ENCODE measurements around the gene TLCD3B. TPM values are rescaled to one million over a fixed set of nuclear protein-coding genes. Genes with fewer than 3 reads are reported as not detected.

The TLCD3B gene
- total RNA-seq, 4 donors from 2014 or later = not detected

DNA sequence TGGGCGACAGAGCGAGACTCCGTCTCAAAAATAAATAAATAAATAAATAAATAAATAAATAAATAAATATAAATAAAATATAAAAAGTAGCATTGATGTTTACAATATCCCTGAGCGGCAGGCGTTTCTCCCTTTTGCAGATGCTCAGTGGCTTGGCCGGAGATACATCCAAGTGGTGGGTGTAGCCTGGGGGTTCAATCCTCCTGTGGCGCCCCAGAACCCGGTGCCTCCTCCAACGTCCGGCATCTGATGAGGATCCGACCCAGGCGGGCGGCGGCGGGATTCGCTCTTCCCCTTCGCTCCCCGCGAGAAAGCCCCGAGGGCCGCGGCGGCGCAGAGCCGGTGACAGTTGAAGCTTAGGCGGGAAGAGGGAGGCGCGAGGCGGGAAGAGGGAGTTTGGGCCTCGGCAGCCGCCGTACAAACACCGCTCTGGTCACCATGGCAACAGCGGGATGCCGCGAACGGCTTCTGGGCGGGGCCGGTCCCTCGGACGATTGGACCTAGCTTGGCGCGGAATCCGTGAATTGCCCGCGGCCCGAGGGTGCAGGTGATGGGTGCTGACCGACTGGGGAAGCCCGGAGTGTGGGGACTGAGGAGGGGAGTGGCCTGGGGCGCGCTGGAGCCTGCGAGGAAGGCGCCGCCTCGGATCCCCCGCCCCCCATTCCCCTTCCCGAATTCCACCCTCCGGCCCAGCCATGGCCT, 21.8 kb upstream of the TLCD3B start:
- WGBS, 2 donors = 4 to 6% methylated on average over 43 to 57 of the region's 58 CpGs
- H3K27me3 ChIP-seq = no peaks in the 10 kb centered on the region
- H3K4me1 ChIP-seq = peaks cover 0 to 26% (median 13%) of the 10 kb centered on the region in 4 donors
- H3K4me3 ChIP-seq = peak overlapping the region; percentile 45 to 71 (median 58)
- TF ChIP-seq, protein P1, sequence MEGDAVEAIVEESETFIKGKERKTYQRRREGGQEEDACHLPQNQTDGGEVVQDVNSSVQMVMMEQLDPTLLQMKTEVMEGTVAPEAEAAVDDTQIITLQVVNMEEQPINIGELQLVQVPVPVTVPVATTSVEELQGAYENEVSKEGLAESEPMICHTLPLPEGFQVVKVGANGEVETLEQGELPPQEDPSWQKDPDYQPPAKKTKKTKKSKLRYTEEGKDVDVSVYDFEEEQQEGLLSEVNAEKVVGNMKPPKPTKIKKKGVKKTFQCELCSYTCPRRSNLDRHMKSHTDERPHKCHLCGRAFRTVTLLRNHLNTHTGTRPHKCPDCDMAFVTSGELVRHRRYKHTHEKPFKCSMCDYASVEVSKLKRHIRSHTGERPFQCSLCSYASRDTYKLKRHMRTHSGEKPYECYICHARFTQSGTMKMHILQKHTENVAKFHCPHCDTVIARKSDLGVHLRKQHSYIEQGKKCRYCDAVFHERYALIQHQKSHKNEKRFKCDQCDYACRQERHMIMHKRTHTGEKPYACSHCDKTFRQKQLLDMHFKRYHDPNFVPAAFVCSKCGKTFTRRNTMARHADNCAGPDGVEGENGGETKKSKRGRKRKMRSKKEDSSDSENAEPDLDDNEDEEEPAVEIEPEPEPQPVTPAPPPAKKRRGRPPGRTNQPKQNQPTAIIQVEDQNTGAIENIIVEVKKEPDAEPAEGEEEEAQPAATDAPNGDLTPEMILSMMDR (IDR thresholded peaks at IDR 0.05) = peak in 1 of 5 experiments; percentile 38
- TF ChIP-seq EP300 (IDR thresholded peaks at IDR 0.05) = peak; percentile 71 to 89
- no peak for TF ChIP-seq POLR2A (IDR thresholded peaks at IDR 0.05)
- no peaks in the 10 kb centered on the region for H3K36me3 ChIP-seq
- peak; percentile 88 to 91 for DNase-seq (ENCODE audit: low spot score in 2 of 2)
- H3K27ac ChIP-seq = peak overlapping the region in 1 of 4 donors; percentile 62
- no peaks in the 10 kb centered on the region for H3K9me3 ChIP-seq

DNA sequence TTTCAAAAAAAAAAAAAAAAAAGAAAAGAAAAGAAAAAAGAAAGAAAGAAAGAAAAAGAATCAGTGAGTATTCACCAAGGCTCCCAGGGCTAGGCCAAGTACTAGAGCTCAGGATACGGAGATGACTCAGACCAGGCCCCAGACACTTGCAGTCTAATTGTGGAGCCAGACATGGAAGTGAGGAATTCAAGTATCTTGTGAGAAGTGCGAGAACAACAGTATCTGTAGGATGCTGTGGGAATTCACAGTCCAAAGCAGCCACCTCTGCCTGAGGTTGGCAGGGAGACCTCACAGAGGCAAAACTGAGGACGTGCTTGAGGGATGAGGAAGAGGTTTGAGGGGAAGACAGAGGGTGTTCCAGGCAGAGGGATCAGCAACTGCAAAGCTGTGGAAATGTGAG, 20.4 kb upstream of the TLCD3B start:
- DNase-seq (ENCODE audit: low spot score in 2 of 2) = no peak
- Histone ChIP-seq H3K27me3 (no peaks in the 10 kb centered on the region), H3K4me3 (no peak overlapping the region), H3K36me3 (no peaks in the 10 kb centered on the region), H3K9me3 (no peaks in the 10 kb centered on the region), H3K4me1 (peaks cover 0 to 26% (median 13%) of the 10 kb centered on the region in 4 donors), H3K27ac (no peak overlapping the region)
- 81 to 89% methylated on average over 3 of the region's 3 CpGs for WGBS, 2 donors
- no peak for TF ChIP-seq POLR2A (IDR thresholded peaks at IDR 0.05)
- no peak for TF ChIP-seq EP300 (IDR thresholded peaks at IDR 0.05)
- TF ChIP-seq, protein P1 (IDR thresholded peaks at IDR 0.05) = no peak

DNA sequence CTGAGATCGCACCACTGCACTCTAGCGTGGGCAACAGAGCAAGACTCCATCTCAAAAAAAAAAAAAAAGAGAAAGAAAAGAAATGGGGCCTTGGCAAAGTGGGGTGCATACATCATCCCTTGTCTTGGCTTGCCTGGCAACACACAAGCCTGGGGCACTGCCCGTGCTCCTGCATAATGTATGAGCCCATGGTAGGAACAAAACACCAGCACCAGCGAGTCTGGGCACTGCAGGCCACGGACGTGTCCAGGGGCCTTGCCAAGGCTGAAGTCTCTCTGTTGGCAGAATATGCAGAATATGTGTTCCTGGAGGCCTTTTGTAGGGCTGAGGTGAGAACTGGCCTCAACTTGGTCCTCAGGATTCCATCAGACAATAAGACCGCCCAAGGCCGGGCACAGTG, 18.8 kb upstream of the TLCD3B start:
- 90 to 91% methylated on average over 8 of the region's 8 CpGs for WGBS, 2 donors
- H3K4me1 ChIP-seq = peaks cover 0 to 24% (median 13%) of the 10 kb centered on the region in 4 donors
- no peak for DNase-seq (ENCODE audit: low spot score in 2 of 2)
- no peaks in the 10 kb centered on the region for H3K27me3 ChIP-seq
- no peak overlapping the region for H3K4me3 ChIP-seq
- TF ChIP-seq, protein P1 (IDR thresholded peaks at IDR 0.05) = no peak
- TF ChIP-seq EP300 (IDR thresholded peaks at IDR 0.05) = no peak
- no peak for TF ChIP-seq POLR2A (IDR thresholded peaks at IDR 0.05)
- no peaks in the 10 kb centered on the region for H3K9me3 ChIP-seq
- no peak overlapping the region for H3K27ac ChIP-seq
- no peaks in the 10 kb centered on the region for H3K36me3 ChIP-seq

DNA sequence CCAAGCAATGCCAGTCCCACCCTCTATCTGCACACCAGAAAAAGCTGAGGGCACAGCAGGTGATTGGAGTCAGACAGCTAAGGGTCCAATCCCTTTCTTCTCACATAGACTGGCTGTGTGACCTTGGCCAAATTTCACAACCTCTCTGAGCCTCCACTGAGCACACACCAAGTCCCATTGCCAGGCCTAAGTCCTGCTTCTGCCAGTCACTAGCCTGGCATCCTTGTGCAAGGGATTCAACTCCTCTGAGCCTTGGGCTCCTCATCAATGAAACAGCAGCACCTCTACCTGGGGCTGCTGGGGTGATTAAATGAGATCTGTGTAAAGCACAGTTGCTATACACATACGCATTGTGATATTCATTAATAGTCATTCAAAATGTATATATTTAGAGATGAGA, 15.5 kb upstream of the TLCD3B start:
- no peak overlapping the region for H3K27ac ChIP-seq
- no peaks in the 10 kb centered on the region for H3K36me3 ChIP-seq
- no peak for DNase-seq (ENCODE audit: low spot score in 2 of 2)
- TF ChIP-seq, protein P1 (IDR thresholded peaks at IDR 0.05) = no peak
- TF ChIP-seq POLR2A (IDR thresholded peaks at IDR 0.05) (no peak), EP300 (IDR thresholded peaks at IDR 0.05) (no peak)
- 80 to 89% methylated on average over 1 of the region's 1 CpG for WGBS, 2 donors
- H3K4me1 ChIP-seq = no peaks in the 10 kb centered on the region
- H3K9me3 ChIP-seq = no peaks in the 10 kb centered on the region
- peaks cover 0 to 9% of the 10 kb centered on the region in 2 donors for H3K27me3 ChIP-seq
- H3K4me3 ChIP-seq = no peak overlapping the region

DNA sequence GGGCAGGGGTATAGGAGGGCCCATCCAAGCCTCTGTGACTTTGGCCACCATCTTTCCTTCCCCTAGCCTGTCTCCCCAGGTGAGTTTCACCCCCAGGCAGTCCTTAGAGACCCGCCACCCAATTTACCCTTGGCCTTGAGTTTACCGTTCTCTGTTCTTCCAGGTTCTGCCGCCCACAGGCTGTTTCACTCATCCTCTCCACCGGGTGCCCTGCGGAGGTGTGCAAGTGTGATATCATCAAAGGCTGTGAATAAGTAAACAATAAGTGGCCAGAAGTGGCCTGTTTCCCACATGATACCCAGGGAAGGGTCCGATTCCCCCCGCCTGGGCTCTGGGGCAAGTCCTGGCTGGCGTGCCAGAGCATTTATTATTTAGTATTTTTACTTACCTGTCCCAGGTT, 15.1 kb upstream of the TLCD3B start:
- no peak for DNase-seq (ENCODE audit: low spot score in 2 of 2)
- Histone ChIP-seq H3K27ac (no peak overlapping the region), H3K4me3 (no peak overlapping the region), H3K36me3 (no peaks in the 10 kb centered on the region), H3K4me1 (no peaks in the 10 kb centered on the region), H3K9me3 (no peaks in the 10 kb centered on the region), H3K27me3 (peaks cover 0 to 9% of the 10 kb centered on the region in 2 donors)
- 78 to 83% methylated on average over 8 of the region's 8 CpGs for WGBS, 2 donors
- TF ChIP-seq POLR2A (IDR thresholded peaks at IDR 0.05) (no peak), EP300 (IDR thresholded peaks at IDR 0.05) (no peak)

All from tibial nerve (tissue), 4 donors.